Calu3 (cell line): ENCODE data around the gene ZNF710. TPM values are rescaled to one million over a fixed set of nuclear protein-coding genes. Genes with fewer than 3 reads are reported as not detected.
"Not testable (repeated sequence)": the region's sequence is repeated elsewhere in the genome, so short reads cannot be mapped to it uniquely, and the experiment has no call there.

Experiments
- BruUV-seq: library from RNA; stranded (reverse); fragments of 400-500 nt; replicated peaks from 2 replicates; lab custom pipeline; 2021; lab: Mats Ljungman, UMichigan
- CTCF ChIA-PET: fragments of 300-600 bp; sonication (Branson Sonifier 250); formaldehyde crosslinking; loops from one replicate; lab custom pipeline; 2022; ENCODE audit warnings: antibody characterized with exemption; lab: Charles Lee
- DNase-seq: peaks from one replicate; pipeline ENCODE4 v3.0.0; 2022
- H3K27ac Mint-ChIP-seq: one replicate; pipeline ENCODE4 v1.8.0; 2022; ENCODE audit warnings: mixed read lengths; ENCODE audit not compliant: unreplicated experiment
- H3K27me3 Mint-ChIP-seq: one replicate; pipeline ENCODE4 v1.8.0; 2022; ENCODE audit warnings: mixed read lengths; ENCODE audit not compliant: unreplicated experiment
- H3K36me3 Mint-ChIP-seq: one replicate; pipeline ENCODE4 v1.8.0; 2022; ENCODE audit warnings: mild to moderate bottlenecking, moderate library complexity, mixed read lengths; ENCODE audit not compliant: insufficient read depth, unreplicated experiment
- H3K4me1 Mint-ChIP-seq: one replicate; pipeline ENCODE4 v1.8.0; 2022; ENCODE audit warnings: mild to moderate bottlenecking, low read depth, mixed read lengths; ENCODE audit not compliant: unreplicated experiment
- H3K4me3 Mint-ChIP-seq: one replicate; pipeline ENCODE4 v1.8.0; 2022; ENCODE audit warnings: mild to moderate bottlenecking, low read depth, moderate library complexity, mixed read lengths; ENCODE audit not compliant: unreplicated experiment
- H3K9me3 Mint-ChIP-seq: one replicate; pipeline ENCODE4 v1.8.0; 2022; ENCODE audit warnings: low read depth, mixed read lengths; ENCODE audit not compliant: unreplicated experiment
- CTCF ChIP-seq: fragments of 200-600 bp; IDR thresholded peaks from one replicate; pipeline ENCODE4 v1.8.0; 2022; ENCODE audit warnings: antibody characterized with exemption; ENCODE audit not compliant: unreplicated experiment
- intact Hi-C: fragments of 100-400 bp; cut with micrococcal nuclease; formaldehyde crosslinking; loops from one replicate; pipeline ENCODE4 v1.10.0; 2022; ENCODE audit not compliant: unreplicated experiment
- total RNA-seq: library from RNA; stranded (reverse); gene quantifications from 2 replicates; pipeline ENCODE4 v1.2.3, GENCODE V29; 2022

The ZNF710 gene
- total RNA-seq, 1 experiment from 2014 or later, result 15.4 TPM

- CTCF ChIA-PET, result interaction anchor here (0.6 to 1.1 kb wide), 4 partner anchors 9 to 59 kb away, joined by 3 to 4 read pairs (median 4); no protein-coding TSS in a partner anchor
- DNase-seq, result peak; percentile 56
- H3K27ac Mint-ChIP-seq, result peak overlapping the region; percentile 5
- BruUV-seq, result no TSS peak
- H3K4me1 Mint-ChIP-seq, result peaks cover 30% of the 10 kb centered on the region
- no peaks in the 10 kb centered on the region for H3K27me3 Mint-ChIP-seq
- H3K4me3 Mint-ChIP-seq, result no peak overlapping the region
- no peak for TF ChIP-seq CTCF
- H3K36me3 Mint-ChIP-seq, result peaks cover under 1% of the 10 kb centered on the region
- H3K9me3 Mint-ChIP-seq, result no peaks in the 10 kb centered on the region
- intact Hi-C loops, result no loop called here
These were observed 105.5 kb downstream of the ZNF710 start for GRCh38 chr15:90106522-90107117.

- DNase-seq, H3K4me3 Mint-ChIP-seq, H3K27me3 Mint-ChIP-seq, H3K9me3 Mint-ChIP-seq, H3K27ac Mint-ChIP-seq, BruUV-seq, CTCF ChIA-PET, intact Hi-C loops, H3K36me3 Mint-ChIP-seq: not testable (repeated sequence)
- H3K4me1 Mint-ChIP-seq, result peaks cover 26% of the 10 kb centered on the region
These were observed 106.9 kb downstream of the ZNF710 start for GRCh38 chr15:90108038-90108437.

- H3K27ac Mint-ChIP-seq, H3K27me3 Mint-ChIP-seq, H3K4me3 Mint-ChIP-seq, BruUV-seq, intact Hi-C loops, DNase-seq, H3K9me3 Mint-ChIP-seq, H3K36me3 Mint-ChIP-seq: not testable (repeated sequence)
- peaks cover 20% of the 10 kb centered on the region for H3K4me1 Mint-ChIP-seq
- CTCF ChIA-PET, result interaction anchor here (0.7 kb wide), 2 partner anchors 17 to 85 kb away, joined by 3 read pairs; no protein-coding TSS in a partner anchor
These were observed 108.1 kb downstream of the ZNF710 start for GRCh38 chr15:90109163-90109751.

- CTCF ChIA-PET, result interaction anchor here (0.9 kb wide), 1 partner anchor 9 kb away, joined by 3 read pairs; no protein-coding TSS in a partner anchor
- peaks cover 7% of the 10 kb centered on the region for H3K4me1 Mint-ChIP-seq
- BruUV-seq, result no TSS peak
- TF ChIP-seq CTCF, result no peak
- no peak for DNase-seq
- H3K27ac Mint-ChIP-seq, result no peak overlapping the region
- no peaks in the 10 kb centered on the region for H3K36me3 Mint-ChIP-seq
- intact Hi-C loops, result no loop called here
- H3K4me3 Mint-ChIP-seq, result no peak overlapping the region
- H3K27me3 Mint-ChIP-seq, result no peaks in the 10 kb centered on the region
- H3K9me3 Mint-ChIP-seq, result peaks cover 2% of the 10 kb centered on the region
These were observed 112.0 kb downstream of the ZNF710 start for GRCh38 chr15:90113166-90113565.

- Mint-ChIP-seq H3K27ac (no peak overlapping the region), H3K4me1 (peaks cover 7% of the 10 kb centered on the region), H3K27me3 (no peaks in the 10 kb centered on the region), H3K36me3 (no peaks in the 10 kb centered on the region), H3K4me3 (no peak overlapping the region), H3K9me3 (peaks cover 2% of the 10 kb centered on the region)
- DNase-seq, result no peak
- CTCF ChIA-PET, result no interaction called here
- no TSS peak for BruUV-seq
- intact Hi-C loops, result no loop called here
- no peak for TF ChIP-seq CTCF
These were observed 113.4 kb downstream of the ZNF710 start for GRCh38 chr15:90114451-90114901.
